IMR-90 (cell line): ENCODE measurements around the gene OR2T1. TPM values are rescaled to one million over a fixed set of nuclear protein-coding genes. Genes with fewer than 3 reads are reported as not detected.
"Not testable (repeated sequence)": the region's sequence is repeated elsewhere in the genome, so short reads cannot be mapped to it uniquely, and the experiment has no call there.

Source experiments
- ATAC-seq: fragments of 200-7000 bp; cut with Tn5 transposase; 2 replicates; pipeline ENCODE4 v1.9.1; 2020; ENCODE audit warnings: low read depth, mild to moderate bottlenecking, moderate library complexity
- BruUV-seq: library from RNA; stranded (reverse); fragments of 400-500 nt; replicated peaks from 2 replicates; lab custom pipeline; 2021; lab: Mats Ljungman, UMichigan
- CTCF ChIA-PET: fragments of 300-600 bp; formaldehyde crosslinking; extraction: SDS; loops from one replicate; lab custom pipeline; 2021; ENCODE audit warnings: antibody characterized with exemption; lab: Yijun Ruan, JAX
- POLR2A ChIA-PET: fragments of 300-600 bp; sonication (Branson Sonifier 250); formaldehyde crosslinking; loops from one replicate; lab custom pipeline; 2022; ENCODE audit warnings: antibody characterized with exemption; ENCODE audit not compliant: unreplicated experiment; lab: Charles Lee
- DNase-seq: peaks from one replicate; pipeline ENCODE4 v3.0.0; 2013
- H2AFZ ChIP-seq: replicated peaks from 2 replicates; pipeline ENCODE3; 2013; ENCODE audit warnings: low read length, mild to moderate bottlenecking; ENCODE audit not compliant: poor library complexity
- H2AK5ac ChIP-seq: 2 replicates; pipeline ENCODE4 v1.6.1; 2013; ENCODE audit warnings: low read depth, low read length, inconsistent platforms
- H2AK9ac ChIP-seq: replicated peaks from 2 replicates; pipeline ENCODE3; 2013; ENCODE audit warnings: mild to moderate bottlenecking, low read depth, low read length, moderate library complexity; ENCODE audit not compliant: poor library complexity
- H2BK120ac ChIP-seq: 2 replicates; pipeline ENCODE4 v1.6.1; 2013; ENCODE audit warnings: low read depth, low read length, inconsistent platforms
- H2BK15ac ChIP-seq: 3 replicates; pipeline ENCODE4 v1.6.1; 2013; ENCODE audit warnings: low read depth, low read length, inconsistent platforms
- H2BK20ac ChIP-seq: 2 replicates; pipeline ENCODE4 v1.6.1; 2013; ENCODE audit warnings: low read depth, mild to moderate bottlenecking, inconsistent platforms, low read length, moderate library complexity
- H2BK5ac ChIP-seq: 2 replicates; pipeline ENCODE4 v1.6.1; 2013; ENCODE audit warnings: mild to moderate bottlenecking, low read depth, low read length, inconsistent platforms; ENCODE audit not compliant: poor library complexity, severe bottlenecking
- H3K14ac ChIP-seq: replicated peaks from 2 replicates; pipeline ENCODE4 v1.6.1; 2013; ENCODE audit warnings: low read depth, low read length, inconsistent platforms
- H3K18ac ChIP-seq: 2 replicates; pipeline ENCODE4 v1.6.1; 2013; ENCODE audit warnings: low read depth, low read length, control low read depth
- H3K23ac ChIP-seq: 2 replicates; pipeline ENCODE4 v1.6.1; 2013; ENCODE audit warnings: low read depth, low read length, inconsistent platforms
- H3K27ac ChIP-seq: 2 replicates; pipeline ENCODE4 v1.5.1; 2013; ENCODE audit warnings: mild to moderate bottlenecking, control low read depth, low read length; ENCODE audit not compliant: insufficient read depth
- H3K27me3 ChIP-seq: 2 replicates; pipeline ENCODE4 v1.6.1; 2013; ENCODE audit warnings: low read length; ENCODE audit not compliant: control insufficient read depth, insufficient read depth
- H3K36me3 ChIP-seq: 2 replicates; pipeline ENCODE4 v1.6.1; 2013; ENCODE audit warnings: low read length, mixed read lengths; ENCODE audit not compliant: control insufficient read depth, insufficient read depth
- H3K4ac ChIP-seq: 2 replicates; pipeline ENCODE4 v1.6.1; 2013; ENCODE audit warnings: low read depth, low read length, inconsistent platforms
- H3K4me1 ChIP-seq: 2 replicates; pipeline ENCODE4 v1.6.1; 2013; ENCODE audit warnings: low read length, mixed read lengths; ENCODE audit not compliant: control insufficient read depth, insufficient read depth
- H3K4me2 ChIP-seq: 2 replicates; pipeline ENCODE4 v1.6.1; 2013; ENCODE audit warnings: low read depth, mild to moderate bottlenecking, control low read depth, low read length, moderate library complexity
- H3K4me3 ChIP-seq: 2 replicates; pipeline ENCODE4 v1.5.1; 2013; ENCODE audit warnings: low read depth, mild to moderate bottlenecking, control low read depth, low read length, moderate library complexity; ENCODE audit not compliant: insufficient read depth
- H3K56ac ChIP-seq: 2 replicates; pipeline ENCODE4 v1.6.1; 2013; ENCODE audit warnings: low read length, inconsistent platforms; ENCODE audit not compliant: insufficient read depth; ENCODE audit errors: extremely low read depth
- H3K79me1 ChIP-seq, 2 experiments: 2 replicates each; pipeline ENCODE4 v1.6.1; 2013; ENCODE audit warnings: low read length in 2 of 2, inconsistent platforms in 1 of 2, low read depth in 1 of 2
- H3K9ac ChIP-seq: 2 replicates; pipeline ENCODE4 v1.6.1; 2013; ENCODE audit warnings: low read depth, low read length, control low read depth
- H3K9me1 ChIP-seq: 2 replicates; pipeline ENCODE4 v1.6.1; 2013; ENCODE audit warnings: low read length, inconsistent platforms; ENCODE audit not compliant: insufficient read depth
- H3K9me3 ChIP-seq: 2 replicates; pipeline ENCODE4 v1.6.1; 2013; ENCODE audit warnings: low read length; ENCODE audit not compliant: control insufficient read depth, insufficient read depth
- H4K20me1 ChIP-seq: 2 replicates; pipeline ENCODE4 v1.6.1; 2013; ENCODE audit warnings: low read length, inconsistent platforms; ENCODE audit not compliant: insufficient read depth
- H4K5ac ChIP-seq: 2 replicates; pipeline ENCODE4 v1.6.1; 2013; ENCODE audit warnings: mild to moderate bottlenecking, low read depth, low read length, control low read depth
- H4K8ac ChIP-seq, 2 experiments: 2 replicates each; pipeline ENCODE4 v1.6.1; 2013; ENCODE audit warnings: low read depth in 2 of 2, low read length in 2 of 2, control low read depth in 1 of 2, inconsistent platforms in 1 of 2
- H4K91ac ChIP-seq: 2 replicates; pipeline ENCODE4 v1.6.1; 2013; ENCODE audit warnings: low read depth, low read length, inconsistent platforms; ENCODE audit not compliant: insufficient read depth
- WGBS, 2 experiments: methylation state at CpG; one replicate each; pipeline versions ENCODE4 v1.1.5 to v1.1.7; 2013; ENCODE audit warnings: missing lambda C conversion rate in 2 of 2; ENCODE audit not compliant: insufficient read length in 1 of 2; ENCODE audit errors: extremely low coverage in 2 of 2; 5-methylcytosine and 5-hydroxymethylcytosine counted together
- dilution Hi-C: fragments of 300-500 bp; cut with HindIII; formaldehyde crosslinking; loops from one replicate; pipeline ENCODE4 v1.14.3; 2018; ENCODE audit warnings: low sequenced_read_pairs; ENCODE audit not compliant: unreplicated experiment
- in situ Hi-C: fragments of 300-500 bp; cut with MboI; formaldehyde crosslinking; loops from 3 replicates; pipeline ENCODE4 v1.14.3; 2019; ENCODE audit warnings: low sequenced_read_pairs, inconsistent platforms, mixed read lengths
- intact Hi-C: fragments of 100-400 bp; cut with micrococcal nuclease; formaldehyde crosslinking; loops from 2 replicates; pipeline ENCODE4 v1.10.0; 2022
- polyA plus RNA-seq, 3 experiments: library from polyadenylated mRNA; depleted of rRNA; stranded (reverse); fragments of >200 nt; gene quantifications; 2 replicates each; pipeline ENCODE4 v1.2.3, GENCODE V29; 2012; ENCODE audit warnings: low replicate concordance in 1 of 3
- total RNA-seq: library from RNA; depleted of rRNA; stranded (reverse); fragments of >200 nt; gene quantifications from 2 replicates; pipeline ENCODE4 v1.2.3, GENCODE V29; 2012; rRNA removed

The OR2T1 gene
- total and polyA plus RNA-seq, 2 of the 4 experiments (the other 2 are of a cell fraction): not detected

- H3K56ac ChIP-seq, H3K14ac ChIP-seq, H3K23ac ChIP-seq, in situ Hi-C loops, H3K4ac ChIP-seq, H3K18ac ChIP-seq, H3K9ac ChIP-seq, intact Hi-C loops, H4K91ac ChIP-seq, H4K5ac ChIP-seq, H3K4me1 ChIP-seq, H2AK9ac ChIP-seq, H3K9me3 ChIP-seq, CTCF ChIA-PET, H3K36me3 ChIP-seq, H3K27me3 ChIP-seq, ATAC-seq, dilution Hi-C loops, H3K27ac ChIP-seq, H4K8ac ChIP-seq, POLR2A ChIA-PET, H3K9me1 ChIP-seq, H4K20me1 ChIP-seq, H3K4me2 ChIP-seq, H2BK120ac ChIP-seq, DNase-seq, H3K79me1 ChIP-seq, H3K4me3 ChIP-seq, H2AK5ac ChIP-seq, H2BK20ac ChIP-seq, H2BK15ac ChIP-seq, H2BK5ac ChIP-seq, BruUV-seq, H2AFZ ChIP-seq: not testable (repeated sequence)
- no CpG with 5 or more reads among the region's 2 CpGs for WGBS, 2 experiments
Observed at GRCh38 chr1:248456635-248457034, 53.8 kb downstream of the OR2T1 start.

Other genes starting within 250 kb of the OR2T1 start
- not detected in 2 replicates for gene OR2M2, start 228.2 kb upstream of the OR2T1 start, total RNA-seq
- not detected in 2 replicates for gene OR2M2, start 228.2 kb upstream of the OR2T1 start, polyA plus RNA-seq (2012; rRNA removed)
- gene OR2M3, start 205.8 kb upstream of the OR2T1 start, total RNA-seq: not detected in 2 replicates
- gene OR2M3, start 205.8 kb upstream of the OR2T1 start, polyA plus RNA-seq (2012; rRNA removed): not detected in 2 replicates
- not detected in 2 replicates for gene OR2M4, start 171.6 kb upstream of the OR2T1 start, total RNA-seq
- not detected in 2 replicates for gene OR2M4, start 171.6 kb upstream of the OR2T1 start, polyA plus RNA-seq (2012; rRNA removed)
- gene OR2T33, start 125.1 kb upstream of the OR2T1 start, total RNA-seq: not detected in 2 replicates
- gene OR2T33, start 125.1 kb upstream of the OR2T1 start, polyA plus RNA-seq (2012; rRNA removed): not detected in 2 replicates
- gene OR2T12, start 99.6 kb upstream of the OR2T1 start, total RNA-seq: not detected in 2 replicates
- gene OR2T12, start 99.6 kb upstream of the OR2T1 start, polyA plus RNA-seq (2012; rRNA removed): not detected in 2 replicates
- not detected in 2 replicates for gene OR2M7, start 78.5 kb upstream of the OR2T1 start, total RNA-seq
- not detected in 2 replicates for gene OR2M7, start 78.5 kb upstream of the OR2T1 start, polyA plus RNA-seq (2012; rRNA removed)
- not detected in 2 replicates for gene OR14C36, start 54.3 kb upstream of the OR2T1 start, total RNA-seq
- gene OR14C36, start 54.3 kb upstream of the OR2T1 start, polyA plus RNA-seq (2012; rRNA removed): not detected in 2 replicates
- gene OR2T4, start 41.4 kb upstream of the OR2T1 start, total RNA-seq: not detected in 2 replicates
- not detected in 2 replicates for gene OR2T4, start 41.4 kb upstream of the OR2T1 start, polyA plus RNA-seq (2012; rRNA removed)
- gene OR2T6, start 27.3 kb upstream of the OR2T1 start, total RNA-seq: not detected in 2 replicates
- not detected in 2 replicates for gene OR2T6, start 27.3 kb upstream of the OR2T1 start, polyA plus RNA-seq (2012; rRNA removed)
- gene OR2T2, start 42.6 kb downstream of the OR2T1 start, total RNA-seq: not detected in 2 replicates
- not detected in 2 replicates for gene OR2T2, start 42.6 kb downstream of the OR2T1 start, polyA plus RNA-seq (2012; rRNA removed)
- not detected in 2 replicates for gene OR2T3, start 70.3 kb downstream of the OR2T1 start, total RNA-seq
- gene OR2T3, start 70.3 kb downstream of the OR2T1 start, polyA plus RNA-seq (2012; rRNA removed): not detected in 2 replicates
- not detected in 2 replicates for gene OR2T5, start 85.5 kb downstream of the OR2T1 start, total RNA-seq
- gene OR2T5, start 85.5 kb downstream of the OR2T1 start, polyA plus RNA-seq (2012; rRNA removed): not detected in 2 replicates
- not detected in 2 replicates for gene OR2G6, start 105.0 kb downstream of the OR2T1 start, total RNA-seq
- not detected in 2 replicates for gene OR2G6, start 105.0 kb downstream of the OR2T1 start, polyA plus RNA-seq (2012; rRNA removed)
- not detected in 2 replicates for gene OR2T29, start 159.7 kb downstream of the OR2T1 start, total RNA-seq
- gene OR2T29, start 159.7 kb downstream of the OR2T1 start, polyA plus RNA-seq (2012; rRNA removed): not detected in 2 replicates
- gene OR2T34, start 171.7 kb downstream of the OR2T1 start, total RNA-seq: not detected in 2 replicates
- not detected in 2 replicates for gene OR2T34, start 171.7 kb downstream of the OR2T1 start, polyA plus RNA-seq (2012; rRNA removed)
- gene OR2T10, start 194.7 kb downstream of the OR2T1 start, total RNA-seq: not detected in 2 replicates
- gene OR2T10, start 194.7 kb downstream of the OR2T1 start, polyA plus RNA-seq (2012; rRNA removed): not detected in 2 replicates
- not detected in 2 replicates for gene OR2T11, start 232.0 kb downstream of the OR2T1 start, total RNA-seq
- not detected in 2 replicates for gene OR2T11, start 232.0 kb downstream of the OR2T1 start, polyA plus RNA-seq (2012; rRNA removed)
- not detected in 2 replicates for gene OR2T35, start 242.2 kb downstream of the OR2T1 start, total RNA-seq
- not detected in 2 replicates for gene OR2T35, start 242.2 kb downstream of the OR2T1 start, polyA plus RNA-seq (2012; rRNA removed)